OCI-LY7 (cell line): ENCODE data around the gene COL5A1.

Experiments
- EZH2phosphoT487 ChIP-seq: fragments of 200-600 bp; sonication (generic); IDR thresholded peaks from 2 replicates; pipeline ENCODE4 v1.6.1; 2018; ENCODE audit warnings: low read depth, borderline replicate concordance, mild to moderate bottlenecking, mixed run types, antibody characterized with exemption, low read length, moderate library complexity, mixed read lengths
- TF ChIP-seq, protein P1 (sequence below): fragments of 200-600 bp; sonication (generic); conservative IDR thresholded peaks from 2 replicates; pipeline ENCODE4 v1.5.1; 2014; ENCODE audit warnings: mild to moderate bottlenecking, antibody characterized with exemption, low read length, moderate library complexity, mixed read lengths

- no peak for TF ChIP-seq EZH2phosphoT487
- TF ChIP-seq, protein P1, sequence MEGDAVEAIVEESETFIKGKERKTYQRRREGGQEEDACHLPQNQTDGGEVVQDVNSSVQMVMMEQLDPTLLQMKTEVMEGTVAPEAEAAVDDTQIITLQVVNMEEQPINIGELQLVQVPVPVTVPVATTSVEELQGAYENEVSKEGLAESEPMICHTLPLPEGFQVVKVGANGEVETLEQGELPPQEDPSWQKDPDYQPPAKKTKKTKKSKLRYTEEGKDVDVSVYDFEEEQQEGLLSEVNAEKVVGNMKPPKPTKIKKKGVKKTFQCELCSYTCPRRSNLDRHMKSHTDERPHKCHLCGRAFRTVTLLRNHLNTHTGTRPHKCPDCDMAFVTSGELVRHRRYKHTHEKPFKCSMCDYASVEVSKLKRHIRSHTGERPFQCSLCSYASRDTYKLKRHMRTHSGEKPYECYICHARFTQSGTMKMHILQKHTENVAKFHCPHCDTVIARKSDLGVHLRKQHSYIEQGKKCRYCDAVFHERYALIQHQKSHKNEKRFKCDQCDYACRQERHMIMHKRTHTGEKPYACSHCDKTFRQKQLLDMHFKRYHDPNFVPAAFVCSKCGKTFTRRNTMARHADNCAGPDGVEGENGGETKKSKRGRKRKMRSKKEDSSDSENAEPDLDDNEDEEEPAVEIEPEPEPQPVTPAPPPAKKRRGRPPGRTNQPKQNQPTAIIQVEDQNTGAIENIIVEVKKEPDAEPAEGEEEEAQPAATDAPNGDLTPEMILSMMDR: no peak
Observed at GRCh38 chr9:134604834-134605233, 36.8 kb upstream of the COL5A1 start.
